ENCODE data around the gene RBM4. TPM values are rescaled to one million over a fixed set of nuclear protein-coding genes. Genes with fewer than 3 reads are reported as not detected.

Gene RBM4
- total and polyA plus RNA-seq, 2 of the 13 experiments (the other 11 are each of a cell fraction or from before 2014, with no cell fraction given) = 126 to 136 TPM

DNA sequence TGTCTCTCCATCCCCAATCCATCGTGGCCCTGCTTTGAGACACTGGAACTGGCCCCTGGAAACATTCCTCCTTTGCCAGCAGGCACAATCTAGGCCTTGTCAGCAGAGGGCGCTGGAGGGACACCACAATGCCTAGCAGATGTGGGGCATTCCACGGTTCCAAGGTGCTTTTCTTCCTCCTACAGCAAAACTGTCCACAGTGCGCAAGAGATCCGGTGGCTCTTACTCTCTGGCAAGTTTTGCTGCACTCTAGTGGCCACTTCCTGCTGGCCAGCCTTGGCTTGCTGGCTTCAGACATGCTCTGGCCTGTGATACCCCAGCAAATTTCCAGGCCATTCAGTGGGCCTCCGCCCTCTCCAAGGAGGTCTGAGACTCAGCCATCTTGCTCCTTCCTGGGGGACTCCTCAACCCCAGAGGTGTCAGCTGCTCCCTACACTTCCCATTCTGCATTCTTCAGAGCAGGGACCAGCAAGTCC lies 56.3 kb downstream of the RBM4 start (continued):
- TF ChIP-seq HIC2 (CRISPR knock-in tag; IDR thresholded peaks at IDR 0.05; ENCODE audit: low read depth) = no peak
- TF ChIP-seq RFXAP (CRISPR knock-in tag; IDR thresholded peaks at IDR 0.05; ENCODE audit: borderline replicate concordance) = peak; percentile 54; the same call in 1 of the 2 replicates
- no peak for TF ChIP-seq ZNF367 (CRISPR knock-in tag; IDR thresholded peaks at IDR 0.05; ENCODE audit: borderline replicate concordance)
- TF ChIP-seq BCL6 (CRISPR knock-in tag; IDR thresholded peaks at IDR 0.05) = 0 out of 2 replicates have a peak, but pooled peaks have one; percentile 24
- TF ChIP-seq RAD51 (IDR thresholded peaks at IDR 0.05; ENCODE audit: borderline replicate concordance) = no peak
- TF ChIP-seq CAMTA2 (CRISPR knock-in tag; IDR thresholded peaks at IDR 0.05; ENCODE audit: borderline replicate concordance) = no peak
- peak; percentile 97 for TF ChIP-seq CTCF (CRISPR knock-in tag; IDR thresholded peaks at IDR 0.05)
- TF ChIP-seq, protein P1, sequence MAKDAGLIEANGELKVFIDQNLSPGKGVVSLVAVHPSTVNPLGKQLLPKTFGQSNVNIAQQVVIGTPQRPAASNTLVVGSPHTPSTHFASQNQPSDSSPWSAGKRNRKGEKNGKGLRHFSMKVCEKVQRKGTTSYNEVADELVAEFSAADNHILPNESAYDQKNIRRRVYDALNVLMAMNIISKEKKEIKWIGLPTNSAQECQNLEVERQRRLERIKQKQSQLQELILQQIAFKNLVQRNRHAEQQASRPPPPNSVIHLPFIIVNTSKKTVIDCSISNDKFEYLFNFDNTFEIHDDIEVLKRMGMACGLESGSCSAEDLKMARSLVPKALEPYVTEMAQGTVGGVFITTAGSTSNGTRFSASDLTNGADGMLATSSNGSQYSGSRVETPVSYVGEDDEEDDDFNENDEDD (CRISPR knock-in tag; IDR thresholded peaks at IDR 0.05; ENCODE audit: borderline replicate concordance) = peak; percentile 15; the same call in 1 of the 2 replicates
- TF ChIP-seq SOX5 (CRISPR knock-in tag; IDR thresholded peaks at IDR 0.05; ENCODE audit: borderline replicate concordance) = peak; percentile 64; the same call in 1 of the 2 replicates
- peak; percentile 76 for TF ChIP-seq ZNF331 (CRISPR knock-in tag; IDR thresholded peaks at IDR 0.05)
- no peak for TF ChIP-seq SOX6 (IDR thresholded peaks at IDR 0.05)
- peak; percentile 43; the same call in 1 of the 2 replicates for TF ChIP-seq SOX6 (CRISPR knock-in tag; IDR thresholded peaks at IDR 0.05)
- TF ChIP-seq ARID5B (CRISPR knock-in tag; IDR thresholded peaks at IDR 0.05) = peak; percentile 51; the same call in 1 of the 2 replicates
- no peak for TF ChIP-seq ZMYM2 (CRISPR knock-in tag; IDR thresholded peaks at IDR 0.05)
- TF ChIP-seq YEATS4 (CRISPR knock-in tag; IDR thresholded peaks at IDR 0.05; ENCODE audit: borderline replicate concordance) = peak; percentile 54; the same call in 1 of the 2 replicates
- no peak for TF ChIP-seq CSRNP1 (CRISPR knock-in tag; IDR thresholded peaks at IDR 0.05)
- peak; percentile 63; the same call in 1 of the 2 replicates for TF ChIP-seq GATAD1 (CRISPR knock-in tag; IDR thresholded peaks at IDR 0.05)
- peak; percentile 72 for TF ChIP-seq HOXA3 (CRISPR knock-in tag; IDR thresholded peaks at IDR 0.05)
- TF ChIP-seq, protein P2, sequence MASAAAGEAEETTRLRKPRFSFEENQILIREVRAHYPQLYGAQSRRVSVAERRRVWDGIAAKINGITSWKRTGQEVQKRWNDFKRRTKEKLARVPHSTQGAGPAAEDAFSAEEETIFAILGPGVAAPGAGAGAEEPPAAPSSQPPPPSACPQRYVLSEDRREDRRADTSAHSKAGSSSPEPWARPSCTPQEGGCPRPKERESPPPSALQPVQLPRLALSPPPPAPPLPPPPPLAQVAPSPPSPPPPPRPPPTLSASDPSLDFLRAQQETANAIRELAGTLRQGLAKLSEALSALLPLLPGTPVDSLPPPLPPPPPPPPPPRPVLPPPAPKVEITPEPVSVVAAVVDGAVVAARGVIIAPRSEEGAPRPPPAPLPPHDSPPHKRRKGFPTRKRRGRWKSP (CRISPR knock-in tag; IDR thresholded peaks at IDR 0.05) = 0 out of 2 replicates have a peak, but pooled peaks have one; percentile 13

Data from HepG2 (cell line).